ENCODE data around the gene ACSS1. TPM values are rescaled to one million over a fixed set of nuclear protein-coding genes. Genes with fewer than 3 reads are reported as not detected.

ACSS1 gene
- total and polyA plus RNA-seq, 2 of the 8 experiments (the other 6 are each of a cell fraction or from before 2014, with no cell fraction given): 2.6 to 3.4 TPM

GRCh38 chr20:25031241-25031640 lies 26.7 kb downstream of the ACSS1 start (continued):
- TF ChIP-seq EP300 (IDR thresholded peaks at IDR 0.05; ENCODE audit: borderline replicate concordance in 1 of 2, low read depth in 2 of 2, low read length in 2 of 2) (no peak), SRF (IDR thresholded peaks at IDR 0.05; ENCODE audit: low read depth, low read length) (no peak), RBBP5 (IDR thresholded peaks at IDR 0.05; ENCODE audit: borderline replicate concordance, low read depth, low read length) (no peak)
